Inflammatory macrophage treated with lipopolysaccharide for 4 hours (primary cell): ENCODE measurements around the gene GOT2.
"Not testable (repeated sequence)": the region's sequence is repeated elsewhere in the genome, so short reads cannot be mapped to it uniquely, and the experiment has no call there.

Source experiments
- DNase-seq: peaks from one replicate; pipeline ENCODE4 v3.0.0-alpha.2; 2020

Gene GOT2

GRCh38 chr16:58716468-58716867, 17.6 kb downstream of the GOT2 start:
- DNase-seq, result no peak

- DNase-seq, result no peak
These were observed 20.4 kb downstream of the GOT2 start for GRCh38 chr16:58713742-58714141.

- no peak for DNase-seq
These were observed 24.8 kb downstream of the GOT2 start for GRCh38 chr16:58709333-58709732.

GRCh38 chr16:58699151-58699550, 35.0 kb downstream of the GOT2 start:
- DNase-seq, result peak; percentile 76

- DNase-seq, result no peak
These were observed 38.7 kb downstream of the GOT2 start for GRCh38 chr16:58695368-58695767.

GRCh38 chr16:58692450-58692849, 41.7 kb downstream of the GOT2 start:
- no peak for DNase-seq

GRCh38 chr16:58686985-58687706, 47.0 kb downstream of the GOT2 start:
- not testable (repeated sequence) for DNase-seq

GRCh38 chr16:58685084-58685449, 49.0 kb downstream of the GOT2 start:
- no peak for DNase-seq

- DNase-seq, result peak; percentile 80
These were observed 49.6 kb downstream of the GOT2 start, which contains the start of gene SLC38A7 for GRCh38 chr16:58684354-58685083. Gene SLC38A7 (minus strand): TSS chr16:58684770. CDS start chr16:58680126, 4,644 bp downstream.

- DNase-seq, result peak; percentile 46
These were observed 50.1 kb downstream of the GOT2 start for GRCh38 chr16:58684001-58684353.

- DNase-seq, result no peak
These were observed 54.4 kb downstream of the GOT2 start for GRCh38 chr16:58679763-58680162.

- no peak for DNase-seq
These were observed 55.4 kb downstream of the GOT2 start for GRCh38 chr16:58678716-58679115.

- DNase-seq, result no peak
These were observed 55.8 kb downstream of the GOT2 start for GRCh38 chr16:58678269-58678668.

GRCh38 chr16:58670946-58671583, 63.1 kb downstream of the GOT2 start:
- DNase-seq, result no peak

GRCh38 chr16:58670177-58670576, 63.9 kb downstream of the GOT2 start:
- no peak for DNase-seq

- no peak for DNase-seq
These were observed 68.9 kb downstream of the GOT2 start for GRCh38 chr16:58665200-58665599.

GRCh38 chr16:58661199-58661830, 72.8 kb downstream of the GOT2 start:
- peak; percentile 87 for DNase-seq

GRCh38 chr16:58659911-58660310, 74.2 kb downstream of the GOT2 start:
- not testable (repeated sequence) for DNase-seq

- no peak for DNase-seq
These were observed 75.3 kb downstream of the GOT2 start for GRCh38 chr16:58658796-58659211.
